ENCODE results near the gene GLTPD2.

The GLTPD2 gene

DNA sequence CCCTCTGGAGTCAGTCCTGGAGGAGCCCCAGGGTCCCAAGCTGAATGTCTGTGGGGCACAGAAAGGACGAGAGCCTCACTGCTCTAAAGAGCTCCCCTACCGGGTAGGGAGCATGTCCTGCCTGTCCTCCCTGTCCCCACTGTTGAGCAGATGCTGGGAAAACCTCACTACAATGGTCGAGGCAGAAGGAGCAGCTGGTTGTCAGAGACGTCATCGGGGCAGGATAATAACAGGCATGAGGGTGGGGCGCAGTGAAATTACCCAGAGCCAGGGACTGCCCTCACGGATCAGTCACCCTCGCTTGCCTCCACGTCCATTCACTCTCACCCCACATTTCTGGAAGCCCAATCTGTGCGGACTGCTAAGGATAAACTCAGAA is 16.5 kb upstream of the GLTPD2 start:
- DNase-seq, result peak; percentile 68

DNA sequence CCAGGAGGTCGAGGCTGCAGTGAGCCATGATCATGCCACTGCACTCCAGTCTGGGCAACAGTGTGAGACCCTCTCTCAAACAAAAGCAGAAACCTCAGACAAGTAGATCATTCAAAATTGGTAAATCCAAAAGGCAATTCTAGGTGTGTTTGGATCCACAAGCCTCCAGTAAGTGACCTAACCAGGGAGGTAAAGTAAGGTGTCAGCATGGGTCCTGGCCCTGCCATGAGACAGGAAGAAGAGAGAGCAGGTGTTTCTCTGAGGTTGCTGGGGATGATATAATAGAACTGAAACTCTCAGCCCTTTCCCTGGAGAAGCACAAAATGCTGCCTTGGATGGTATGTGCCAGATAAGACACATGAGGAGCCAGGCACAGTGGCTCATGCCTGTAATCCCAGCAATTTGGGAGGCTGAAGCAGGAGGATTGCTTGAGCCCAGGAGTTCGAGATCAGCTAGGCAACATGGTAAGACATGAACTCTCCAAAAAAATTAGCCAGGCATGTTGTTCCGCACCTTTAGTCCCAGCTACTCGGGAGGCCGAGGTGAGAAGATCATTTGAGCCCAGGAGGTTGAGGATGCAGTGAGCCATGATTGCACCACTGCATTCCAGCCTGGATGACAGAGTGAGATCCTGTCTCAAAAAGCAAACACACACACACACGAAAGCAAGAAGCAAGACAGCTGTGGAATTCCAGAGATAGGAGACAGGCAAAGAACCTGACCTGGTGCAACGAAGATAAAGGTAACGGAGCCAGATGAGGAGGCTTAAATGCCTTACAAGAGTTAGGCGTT is 10.6 kb upstream of the GLTPD2 start:
- DNase-seq, result no peak

DNA sequence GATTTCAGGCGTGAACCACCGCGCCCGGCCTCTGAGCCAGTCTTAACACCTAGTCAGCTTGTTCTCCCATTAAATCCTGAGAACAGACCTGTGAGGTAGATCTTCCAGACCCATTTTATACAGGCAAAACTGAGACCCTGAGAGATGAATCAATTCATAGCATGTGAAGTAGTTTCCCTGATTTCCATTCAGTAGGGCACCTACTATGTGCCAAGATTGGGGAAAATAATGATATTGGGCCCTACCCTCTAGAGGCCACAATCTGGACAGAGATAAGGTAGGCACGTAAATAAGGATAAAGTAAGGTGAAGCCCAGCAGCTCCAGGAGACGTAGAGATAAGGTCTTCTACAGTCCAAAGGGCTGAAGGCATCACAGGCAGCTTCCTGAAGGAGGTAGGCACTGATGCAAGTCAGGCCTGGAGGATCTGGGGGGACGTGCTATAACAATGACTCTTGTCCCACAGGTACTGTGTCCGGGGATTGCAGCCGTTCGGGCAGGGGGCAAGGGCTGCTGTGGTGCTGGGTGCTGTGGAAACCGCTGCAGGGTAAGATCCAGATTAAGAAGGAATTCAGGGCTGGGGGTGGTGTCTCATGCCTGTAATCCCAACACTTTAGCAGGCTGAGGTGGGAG is 8.3 kb upstream of the GLTPD2 start:
- DNase-seq, result no peak

DNA sequence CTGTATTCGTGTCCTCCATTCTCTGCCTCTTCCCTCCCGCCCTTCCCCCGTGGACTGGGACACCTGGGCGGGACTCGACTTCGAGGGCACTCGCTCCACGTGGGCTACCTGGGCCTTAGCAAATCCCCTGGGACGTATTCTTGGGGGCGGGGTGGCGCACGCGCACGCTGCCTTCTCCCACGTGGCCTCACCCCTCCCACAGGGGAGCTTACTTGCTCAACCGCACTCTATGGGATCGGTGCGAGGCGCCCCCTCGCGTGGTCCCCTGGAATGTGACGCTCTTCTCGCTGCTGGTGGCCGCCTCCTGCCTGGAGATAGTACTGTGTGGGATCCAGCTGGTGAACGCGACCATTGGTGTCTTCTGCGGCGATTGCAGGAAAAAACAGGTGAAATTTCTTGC is 6.1 kb upstream of the GLTPD2 start:
- no peak for DNase-seq

DNA sequence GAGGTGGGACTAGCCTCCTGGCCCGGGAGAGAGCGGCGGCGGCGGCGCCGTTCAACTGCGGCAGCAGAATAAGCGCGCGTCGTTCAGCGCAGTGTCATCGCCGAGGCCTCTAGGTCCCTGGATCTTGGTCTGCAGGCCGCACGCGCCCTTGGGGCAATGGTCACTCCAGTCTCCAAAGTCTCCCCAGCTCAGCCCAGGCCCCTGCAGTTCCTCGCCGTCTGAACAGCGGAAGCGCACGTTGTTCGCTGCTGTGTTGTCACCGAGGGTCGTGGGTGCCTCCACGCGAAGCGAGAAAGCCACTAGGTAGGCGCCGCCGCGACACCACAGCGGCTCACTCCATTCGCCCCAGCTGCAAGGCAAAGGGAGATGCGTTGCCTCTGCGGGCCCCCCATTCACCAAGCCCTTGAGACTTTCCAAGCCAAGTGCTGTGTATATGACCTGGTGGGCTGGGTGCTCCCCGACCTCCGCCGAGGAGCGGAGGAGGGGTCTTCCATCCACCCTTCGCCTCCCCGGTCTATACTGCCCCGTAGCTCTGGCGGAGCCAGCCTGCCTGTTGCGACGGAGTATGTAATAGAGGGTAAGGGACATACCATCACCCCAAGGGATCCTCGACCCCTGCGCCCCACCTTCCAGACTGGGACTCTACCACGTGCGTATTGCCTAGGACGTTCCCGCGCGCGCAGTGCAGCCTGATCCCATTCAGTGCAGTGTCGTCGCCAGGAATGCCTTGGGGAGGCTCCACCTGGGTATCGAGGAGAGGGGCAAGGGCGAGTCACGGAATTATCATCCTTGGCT is 3.3 kb upstream of the GLTPD2 start:
- no peak for DNase-seq

DNA sequence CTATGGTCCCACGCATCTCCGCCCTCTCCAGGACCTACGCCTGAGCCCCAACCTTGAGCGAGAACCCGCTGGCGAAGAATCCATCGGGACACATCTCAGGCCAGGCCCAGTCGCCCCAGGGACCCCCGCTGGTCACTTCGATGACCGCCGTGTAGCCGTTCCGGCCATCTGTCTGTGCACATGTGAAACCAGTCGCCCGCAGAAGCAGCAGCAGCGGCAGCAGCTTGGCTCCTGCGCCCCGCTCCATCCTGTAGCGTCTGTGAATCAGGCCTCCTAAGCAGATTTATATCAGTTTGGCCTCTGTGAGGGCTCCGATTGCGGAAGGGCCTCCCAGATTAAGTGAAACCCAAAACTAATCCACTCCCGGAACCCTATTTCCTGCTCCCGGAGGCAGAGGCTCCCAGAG is 2.7 kb upstream of the GLTPD2 start, which contains the start of gene VMO1:
VMO1 (minus strand) TSS at position 259 of the 406 bp plus-strand sequence; CDS start at position 247, 12 bp downstream.
- DNase-seq, result no peak

DNA sequence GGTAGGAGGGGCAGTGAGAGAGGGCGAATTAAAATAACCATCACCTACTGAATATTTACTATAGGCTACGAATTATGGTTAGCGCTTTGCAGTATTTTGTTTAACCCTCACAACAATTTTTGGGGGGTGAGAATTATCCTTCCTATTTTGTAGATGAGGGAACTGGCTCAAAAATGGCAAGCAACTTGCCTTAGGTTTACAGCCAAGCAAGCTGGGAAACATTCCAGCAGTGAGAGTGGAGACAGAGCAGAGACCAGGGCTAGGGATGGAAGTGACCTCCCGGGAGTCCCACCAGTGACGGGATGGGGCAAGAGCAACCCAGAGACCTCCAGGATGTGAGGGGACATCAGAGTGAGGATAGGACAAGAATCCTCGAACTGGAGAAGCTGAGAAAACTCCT is 2.2 kb upstream of the GLTPD2 start:
- no peak for DNase-seq

DNA sequence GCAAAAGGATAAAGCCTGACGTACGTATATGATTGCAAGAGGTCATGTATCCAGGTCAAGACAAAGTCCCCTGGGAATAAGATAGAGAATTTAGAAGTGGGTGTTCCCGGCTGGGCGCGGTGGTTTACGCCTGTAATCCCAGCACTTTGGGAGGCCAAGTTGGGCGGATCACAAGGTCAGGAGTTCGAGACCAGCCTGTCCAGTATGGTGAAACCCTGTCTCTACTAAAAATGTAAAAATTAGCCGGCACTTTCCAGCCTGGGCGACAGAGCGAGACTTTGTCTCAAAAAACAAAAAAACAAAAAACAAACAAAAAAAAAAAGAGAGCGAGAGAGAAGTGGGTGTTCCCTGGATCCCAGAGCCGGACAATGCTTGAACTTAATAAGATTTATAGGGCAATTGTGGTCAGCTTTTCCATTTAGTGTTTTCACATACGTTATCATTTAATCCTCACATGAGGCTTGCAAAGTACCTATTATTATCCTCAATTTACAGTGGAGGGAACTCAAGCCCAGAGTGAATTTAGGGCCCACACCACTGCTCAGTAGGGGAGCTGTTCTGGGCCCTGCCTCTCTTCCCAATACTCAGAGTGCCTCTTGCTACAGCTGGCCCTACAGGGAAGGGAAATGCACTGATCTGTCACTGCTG is 481 bp upstream of the GLTPD2 start:
- DNase-seq, result no peak

DNA sequence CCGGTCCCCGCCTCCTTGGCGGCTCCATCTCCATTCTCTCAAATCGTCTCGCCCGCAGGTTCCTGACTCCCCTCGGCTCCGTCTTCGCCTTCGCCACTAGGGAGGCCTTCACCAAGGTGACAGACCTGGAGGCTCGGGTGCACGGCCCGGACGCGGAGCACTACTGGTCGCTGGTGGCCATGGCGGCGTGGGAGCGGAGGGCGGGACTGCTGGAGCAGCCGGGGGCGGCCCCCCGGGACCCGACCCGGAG is 862 bp downstream of the GLTPD2 start:
- DNase-seq, result no peak

DNA sequence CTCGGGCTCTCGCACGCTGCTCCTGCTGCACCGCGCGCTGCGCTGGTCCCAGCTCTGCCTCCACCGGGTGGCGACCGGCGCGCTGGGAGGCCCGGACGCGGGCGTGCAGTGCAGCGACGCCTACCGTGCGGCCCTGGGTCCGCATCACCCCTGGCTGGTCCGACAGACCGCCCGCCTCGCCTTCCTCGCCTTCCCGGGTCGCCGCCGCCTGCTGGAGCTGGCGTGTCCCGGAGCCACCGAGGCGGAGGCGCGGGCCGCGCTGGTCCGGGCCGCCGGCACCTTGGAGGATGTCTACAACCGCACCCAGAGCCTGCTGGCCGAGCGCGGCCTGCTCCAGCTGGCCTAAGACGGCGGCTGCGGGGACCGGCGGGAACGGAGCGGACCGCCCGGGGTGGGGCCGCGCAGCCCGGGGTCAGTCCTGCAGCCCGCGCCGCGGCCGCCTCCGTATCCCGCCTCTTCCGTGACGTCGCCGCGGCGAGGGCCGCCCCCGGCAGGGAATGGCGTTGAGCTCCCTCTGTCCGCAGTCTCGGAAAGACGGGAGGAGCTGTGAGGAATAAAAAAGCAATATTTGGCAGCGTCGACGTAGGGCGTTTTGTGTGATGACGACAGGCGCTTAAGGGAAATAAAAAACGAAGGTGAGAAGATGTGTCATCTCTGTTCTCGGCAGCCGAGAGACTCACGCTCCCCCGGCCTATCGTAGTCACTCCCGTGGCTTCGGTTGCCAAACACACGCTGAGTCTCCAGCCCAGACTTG is 1.4 kb downstream of the GLTPD2 start:
- peak; percentile 60 for DNase-seq

DNA sequence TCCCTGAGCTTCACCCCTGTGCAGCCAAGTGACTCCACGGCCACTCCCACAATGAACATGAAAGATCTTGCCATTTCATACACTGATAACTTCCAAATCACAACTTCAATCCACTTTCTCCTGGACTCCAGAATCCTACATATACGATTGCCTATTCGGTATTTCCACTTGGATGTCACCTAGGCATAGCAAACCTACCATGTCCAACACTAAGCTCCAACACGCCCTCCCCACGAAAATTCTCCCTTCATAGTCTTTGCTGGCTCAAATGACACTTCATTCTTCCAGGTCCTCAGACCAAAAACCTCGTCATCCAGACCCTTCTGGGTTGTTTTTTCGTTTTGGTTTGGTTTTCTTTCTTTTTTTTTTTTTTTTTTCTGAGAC is 1.9 kb downstream of the GLTPD2 start:
- no peak for DNase-seq

DNA sequence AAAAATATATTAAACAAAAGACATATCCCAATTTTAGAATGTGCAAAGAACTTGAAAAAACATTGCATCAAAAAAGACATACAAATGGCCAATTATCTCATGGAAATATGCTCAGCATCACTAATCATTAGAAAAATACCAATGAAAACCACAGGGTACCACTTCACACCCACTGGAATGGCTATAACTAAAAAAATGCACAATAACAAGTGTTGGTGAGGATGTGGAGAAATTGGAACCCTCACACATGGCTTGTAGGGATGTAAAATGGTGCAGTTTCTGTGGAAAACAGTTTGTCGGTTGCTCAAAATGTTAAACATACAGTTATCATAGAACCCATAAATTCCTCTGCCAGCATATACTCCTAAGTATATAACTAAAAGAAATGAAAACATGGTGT is 6.4 kb downstream of the GLTPD2 start:
- DNase-seq, result no peak

DNA sequence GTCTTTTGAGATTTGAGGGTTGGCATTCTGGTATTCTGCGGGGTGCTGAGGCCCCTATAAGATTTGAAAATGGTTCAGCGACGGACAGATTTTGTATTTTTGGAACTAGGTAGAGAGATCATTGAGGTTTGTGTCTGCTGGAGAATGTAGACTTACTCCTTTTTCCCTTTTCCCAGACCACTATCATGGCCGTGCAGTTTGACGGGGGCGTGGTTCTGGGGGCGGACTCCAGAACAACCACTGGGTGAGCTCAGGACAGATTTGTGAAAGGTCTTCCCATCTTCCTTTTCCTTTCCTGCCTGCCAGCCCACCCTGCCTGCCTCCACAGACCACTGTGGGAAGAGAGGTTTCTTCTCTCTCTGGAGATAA is 7.8 kb downstream of the GLTPD2 start:
- DNase-seq, result peak; percentile 14

DNA sequence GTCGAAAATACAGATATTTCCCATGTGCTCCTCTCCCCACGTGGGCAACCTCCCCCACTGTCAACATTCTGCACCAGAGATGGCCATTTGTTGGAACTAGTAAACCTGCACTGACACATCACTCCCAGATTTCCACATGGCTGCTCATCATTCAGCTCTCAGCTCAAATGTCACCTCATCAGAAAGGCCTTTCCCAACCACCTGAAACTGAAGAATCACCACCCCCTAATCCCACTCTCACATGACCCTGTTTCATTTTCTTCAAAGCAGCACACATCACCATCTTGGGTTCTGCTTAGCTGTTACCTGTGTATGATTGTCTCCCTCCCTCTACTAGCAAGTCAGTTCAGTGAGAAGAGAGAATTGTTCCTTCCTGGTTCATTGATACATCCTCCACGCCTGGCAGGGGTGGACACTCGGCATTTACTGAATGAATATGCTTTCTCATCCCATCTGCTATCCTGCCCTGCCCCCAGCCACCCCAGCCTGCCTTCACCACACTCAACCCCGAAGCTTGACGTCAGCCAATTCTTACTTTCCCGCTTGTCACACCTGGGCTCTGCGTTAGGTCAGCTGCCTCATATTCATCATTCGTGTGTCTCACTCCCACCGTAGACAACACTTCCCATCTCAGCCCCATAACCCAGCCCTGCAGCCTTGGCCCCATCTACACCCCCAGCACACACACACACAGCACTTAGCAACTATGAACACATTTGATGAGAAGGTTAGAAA is 11.9 kb downstream of the GLTPD2 start:
- DNase-seq, result no peak

DNA sequence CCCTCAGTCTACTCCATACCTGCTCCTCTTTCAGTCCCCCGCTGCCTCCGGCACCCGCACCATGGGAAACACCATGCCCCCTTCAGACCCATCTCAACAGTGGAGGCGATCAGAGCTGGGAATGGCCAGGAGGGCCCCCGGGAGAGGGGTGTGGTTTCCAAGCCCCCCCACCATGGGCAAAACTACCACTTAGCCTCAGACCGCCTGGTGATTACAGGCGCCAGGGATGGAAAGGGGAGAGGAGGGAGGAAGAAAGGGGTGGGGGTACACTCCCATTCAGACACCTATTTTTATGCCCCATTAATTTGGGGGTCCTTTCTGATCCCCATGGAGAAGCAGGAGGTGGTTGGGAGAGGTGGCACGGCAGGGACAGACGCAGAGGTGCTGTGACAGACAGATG is 13.5 kb downstream of the GLTPD2 start, which contains the start of gene C17orf114:
C17orf114 (minus strand) TSS at position 101 of the 400 bp plus-strand sequence.
- DNase-seq, result no peak

DNA sequence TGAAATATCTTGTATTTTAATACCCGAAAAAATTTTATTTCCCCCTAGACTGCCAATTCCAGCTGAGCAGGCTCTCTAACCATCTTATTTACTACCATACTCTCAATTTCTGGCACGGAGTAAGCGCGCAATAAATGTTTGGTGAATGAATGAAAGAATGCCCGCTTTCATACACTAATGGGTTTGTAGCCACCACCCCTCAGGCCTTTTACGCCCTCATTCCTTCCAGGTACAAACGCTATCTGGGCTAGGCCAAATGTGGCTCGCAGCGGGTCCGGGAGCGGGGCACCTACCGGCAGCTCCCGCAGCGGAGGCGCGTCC is 17.7 kb downstream of the GLTPD2 start:
- peak; percentile 11 for DNase-seq

DNA sequence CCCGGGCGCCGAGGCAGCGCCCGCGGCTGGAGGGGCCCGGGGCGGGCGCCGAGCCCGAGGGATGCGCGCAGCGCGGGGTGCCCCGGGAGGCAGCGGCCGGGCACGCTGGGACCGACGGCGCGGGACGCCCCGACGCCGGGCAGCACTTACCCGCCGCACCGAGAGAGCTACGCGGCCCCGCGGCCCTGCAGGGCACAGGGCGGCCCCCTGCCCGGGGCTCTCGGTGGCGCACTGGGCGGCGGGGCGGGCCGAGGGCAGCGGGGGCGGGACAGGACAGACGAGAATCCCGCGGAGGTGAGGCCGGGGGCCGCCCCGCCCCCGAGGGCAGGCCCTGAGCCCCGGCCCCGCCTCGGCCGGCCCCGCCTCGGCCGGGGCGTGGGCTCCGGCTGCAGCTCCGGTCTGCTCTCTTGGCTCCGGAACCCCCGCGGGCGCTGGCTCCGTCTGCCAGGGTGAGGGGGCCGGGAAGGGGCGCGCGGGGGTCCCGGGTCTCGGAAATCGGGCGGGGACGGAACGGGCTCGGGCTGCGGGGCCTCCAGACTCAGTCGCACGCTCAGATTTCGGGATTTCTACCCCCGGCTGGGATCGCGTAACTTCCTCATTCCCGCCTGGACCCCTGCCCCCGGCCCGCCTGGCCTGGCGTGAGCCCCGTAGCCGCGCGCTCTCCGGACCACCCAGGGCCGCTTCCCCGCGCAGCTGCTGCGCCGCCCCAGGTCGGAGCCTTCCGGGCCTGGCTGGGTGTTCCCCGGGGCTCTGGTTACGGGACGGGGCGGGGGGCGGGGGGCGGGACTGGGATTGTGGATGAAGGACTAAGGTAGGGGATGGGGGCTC is 18.2 kb downstream of the GLTPD2 start, which contains the start of gene PLD2:
PLD2 (plus strand) TSS at position 376 of the 828 bp plus-strand sequence. CDS start 621 bp downstream, outside the sequence.
- DNase-seq, result peak; percentile 71

DNA sequence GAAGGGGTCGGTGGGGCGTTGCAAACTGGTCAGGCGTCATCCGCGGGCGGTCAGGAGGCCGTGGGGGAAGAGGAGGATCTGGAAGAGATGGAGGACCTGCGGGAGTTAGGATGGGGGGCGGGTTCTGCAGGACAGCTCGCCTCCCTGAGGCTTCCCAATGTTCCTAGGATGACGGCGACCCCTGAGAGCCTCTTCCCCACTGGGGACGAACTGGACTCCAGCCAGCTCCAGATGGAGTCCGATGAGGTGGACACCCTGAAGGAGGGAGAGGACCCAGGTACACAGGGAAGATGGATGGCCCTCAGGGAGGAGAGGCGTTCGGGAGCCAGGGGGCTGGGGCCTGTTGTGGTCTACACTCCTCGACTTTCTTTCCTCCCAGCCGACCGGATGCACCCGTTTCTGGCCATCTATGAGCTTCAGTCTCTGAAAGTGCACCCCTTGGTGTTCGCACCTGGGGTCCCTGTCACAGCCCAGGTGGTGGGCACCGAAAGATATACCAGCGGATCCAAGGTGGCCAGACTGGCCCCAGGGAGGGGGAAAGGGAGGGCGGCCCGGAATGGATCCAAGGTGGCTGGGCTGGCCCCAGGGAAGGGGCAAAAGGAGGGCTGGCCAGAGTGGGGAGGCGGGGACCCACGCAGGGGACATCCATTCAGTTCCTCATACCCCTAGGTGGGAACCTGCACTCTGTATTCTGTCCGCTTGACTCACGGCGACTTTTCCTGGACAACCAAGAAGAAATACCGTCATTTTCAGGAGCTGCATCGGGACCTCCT is 19.0 kb downstream of the GLTPD2 start:
- DNase-seq, result no peak

DNA sequence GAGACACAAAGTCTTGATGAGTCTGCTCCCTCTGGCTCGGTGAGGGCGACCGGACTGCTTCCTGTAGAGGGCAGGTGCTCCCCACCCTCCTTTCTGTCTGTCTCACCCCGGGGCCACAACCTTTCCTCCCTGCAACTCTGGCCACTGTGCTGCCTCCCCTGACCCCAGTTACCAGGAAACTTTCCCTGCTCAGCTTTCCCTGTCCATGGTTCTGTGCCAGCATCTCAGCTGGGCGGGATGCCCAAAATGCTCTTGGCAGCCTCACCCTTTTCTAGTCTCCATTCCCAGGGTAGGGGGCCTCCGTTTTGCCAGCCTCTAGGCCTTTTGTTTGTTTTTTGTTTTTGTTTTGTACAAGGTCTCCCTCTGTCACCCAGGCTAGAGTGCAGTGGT is 19.6 kb downstream of the GLTPD2 start:
- DNase-seq, result peak; percentile 37

DNA sequence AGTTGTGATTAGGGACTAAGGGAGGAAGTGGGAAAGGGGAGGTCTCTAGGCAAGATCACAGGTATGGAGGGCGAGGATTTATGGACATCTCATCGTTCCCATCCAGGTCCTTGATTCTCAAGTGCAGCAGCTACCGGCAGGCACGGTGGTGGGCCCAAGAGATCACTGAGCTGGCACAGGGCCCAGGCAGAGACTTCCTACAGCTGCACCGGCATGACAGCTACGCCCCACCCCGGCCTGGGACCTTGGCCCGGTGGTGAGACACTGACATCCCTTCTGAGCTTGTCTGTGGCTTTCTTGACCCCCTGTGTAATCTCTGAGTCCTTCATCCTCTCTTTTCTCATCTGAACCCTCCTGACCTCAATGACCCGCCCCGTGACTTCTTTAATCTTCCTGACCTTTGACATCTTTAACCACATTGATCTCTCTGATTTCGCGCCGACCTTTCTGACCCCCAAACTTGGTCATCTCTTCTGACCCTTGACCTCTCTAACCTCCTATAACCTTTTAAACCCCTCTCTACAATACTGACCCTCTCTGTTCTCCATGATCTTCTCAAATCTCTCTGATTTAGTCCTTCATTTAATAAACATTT is 22.0 kb downstream of the GLTPD2 start:
- DNase-seq, result no peak
